GM21390 (cell line): Measurements from ENCODE around the gene RHOBTB1.
"Not testable (repeated sequence)": the region's sequence is repeated elsewhere in the genome, so short reads cannot be mapped to it uniquely, and the experiment has no call there.

Source experiments
- ATAC-seq: cut with Tn5 transposase; IDR thresholded peaks from one replicate; pipeline ENCODE4 v1.9.1; 2021; ENCODE audit not compliant: unreplicated experiment

Gene RHOBTB1

GRCh38 chr10:60869652-60870415 lies 74.2 kb downstream of the RHOBTB1 start:
- ATAC-seq, result no peak

- no peak for ATAC-seq
These were observed 75.0 kb downstream of the RHOBTB1 start for GRCh38 chr10:60868946-60869345.

DNA sequence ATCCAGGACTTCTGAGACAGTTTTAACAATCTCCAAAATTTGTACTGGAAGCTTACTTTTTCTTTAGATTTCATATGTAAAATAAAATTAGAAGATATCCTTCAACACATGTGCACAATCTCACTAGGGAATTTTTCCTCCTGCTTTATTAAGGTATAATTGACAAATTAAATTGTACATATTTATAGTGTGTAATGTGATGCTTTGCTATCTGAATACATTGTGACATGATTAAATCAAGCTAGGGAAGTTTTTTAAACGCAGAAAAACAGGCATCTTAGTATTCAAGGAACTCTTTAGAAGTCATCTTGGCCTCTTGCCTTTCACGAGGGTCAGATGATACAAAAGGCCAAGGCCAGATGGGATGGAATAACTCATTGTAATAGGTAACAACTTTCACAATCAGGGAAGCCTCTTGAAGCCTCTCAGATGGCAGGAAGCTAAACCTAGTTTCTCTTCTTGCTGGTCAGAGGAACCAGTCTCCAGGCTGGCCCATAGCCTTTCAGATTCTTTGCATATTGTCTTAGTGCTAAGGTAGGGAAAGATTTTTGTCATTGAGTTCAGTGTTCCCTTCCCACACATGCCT lies 78.7 kb downstream of the RHOBTB1 start:
- ATAC-seq, result no peak

GRCh38 chr10:60863796-60864195 lies 80.2 kb downstream of the RHOBTB1 start:
- ATAC-seq, result no peak

DNA sequence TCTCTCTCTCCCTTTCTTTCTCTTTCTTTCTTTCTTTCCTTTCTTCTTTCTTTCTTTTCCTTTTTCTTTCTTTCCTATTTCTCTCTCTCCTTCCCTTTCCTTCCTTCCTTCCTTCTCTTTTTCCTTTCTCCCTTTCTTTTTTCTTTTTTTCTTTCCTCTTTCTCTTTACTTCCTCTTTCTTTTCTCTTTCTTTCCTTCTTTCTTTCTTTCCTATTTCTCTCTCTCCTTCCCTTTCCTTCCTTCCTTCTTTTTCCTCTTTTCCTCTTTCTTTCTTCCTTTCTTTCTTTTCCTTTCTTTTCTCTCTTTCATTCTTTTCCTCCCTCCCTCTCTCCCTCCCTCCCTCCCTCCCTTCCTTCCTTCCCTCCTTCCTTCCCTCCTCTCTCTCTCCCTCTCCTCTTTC lies 81.5 kb downstream of the RHOBTB1 start:
- ATAC-seq, result no peak

GRCh38 chr10:60856405-60856804 lies 87.6 kb downstream of the RHOBTB1 start:
- no peak for ATAC-seq

GRCh38 chr10:60853637-60854036 lies 90.3 kb downstream of the RHOBTB1 start:
- ATAC-seq, result no peak

GRCh38 chr10:60853107-60853506 lies 90.9 kb downstream of the RHOBTB1 start:
- ATAC-seq, result no peak

DNA sequence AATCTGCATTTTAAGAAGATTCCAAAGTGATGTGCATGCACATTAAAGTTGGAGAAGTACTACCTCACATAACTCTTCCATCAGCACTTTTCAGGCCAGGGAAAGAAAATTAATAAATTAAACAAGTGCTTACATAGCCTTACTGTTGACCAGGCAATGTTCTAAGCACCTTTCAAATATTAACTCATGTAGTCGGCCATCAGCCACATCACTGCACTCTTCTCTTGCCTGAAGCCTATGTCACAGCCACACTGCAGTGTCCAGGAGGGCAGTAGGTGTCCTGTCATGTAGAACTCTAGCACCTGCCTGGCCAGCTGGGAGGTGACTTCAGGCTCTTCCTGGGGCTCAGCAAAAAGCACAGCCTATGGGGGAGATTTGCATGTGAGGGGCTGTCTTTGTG lies 94.2 kb downstream of the RHOBTB1 start:
- ATAC-seq, result no peak

GRCh38 chr10:60849217-60849616 lies 94.8 kb downstream of the RHOBTB1 start:
- no peak for ATAC-seq

GRCh38 chr10:60848680-60849079 lies 95.3 kb downstream of the RHOBTB1 start:
- no peak for ATAC-seq

DNA sequence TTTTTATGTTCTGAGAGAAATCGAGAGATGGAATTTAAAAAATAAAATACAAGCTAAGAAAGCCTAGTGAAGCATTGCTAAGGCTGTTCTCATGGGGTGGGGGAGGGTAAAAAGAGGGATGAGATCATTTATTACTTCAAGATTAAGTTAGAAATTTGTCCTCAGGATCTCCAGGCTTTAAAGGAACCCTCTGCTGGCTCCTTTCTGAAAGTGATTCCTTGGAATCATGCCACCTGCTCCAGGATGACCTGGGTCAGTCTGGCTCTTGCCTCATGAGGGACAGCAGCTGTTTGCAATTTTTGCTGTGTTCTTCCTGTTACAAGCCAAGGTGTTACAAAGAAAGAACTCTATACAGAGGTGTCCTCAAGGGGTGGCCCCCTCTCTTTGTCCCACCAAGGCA lies 95.9 kb downstream of the RHOBTB1 start:
- ATAC-seq, result no peak

DNA sequence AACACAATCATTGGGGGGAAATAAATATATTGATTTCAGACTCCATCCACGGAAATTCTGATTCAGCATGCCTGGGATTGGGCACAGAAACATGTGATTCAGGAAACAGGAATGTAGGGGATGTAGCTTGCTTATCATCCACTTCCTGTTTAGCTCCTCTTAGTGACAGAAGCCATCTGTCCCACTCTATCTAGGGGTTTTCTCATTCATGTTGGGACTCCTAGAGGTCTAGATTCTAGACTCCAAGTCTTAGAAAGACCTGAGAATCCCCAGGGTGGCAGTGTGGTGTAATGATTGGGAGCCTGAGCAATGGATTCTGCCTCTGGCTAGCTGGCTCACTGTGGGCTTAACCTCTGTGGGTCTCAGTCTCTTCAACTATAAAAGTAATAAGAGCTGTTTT lies 97.8 kb downstream of the RHOBTB1 start:
- ATAC-seq, result no peak

GRCh38 chr10:60845038-60845437 lies 98.9 kb downstream of the RHOBTB1 start:
- no peak for ATAC-seq

DNA sequence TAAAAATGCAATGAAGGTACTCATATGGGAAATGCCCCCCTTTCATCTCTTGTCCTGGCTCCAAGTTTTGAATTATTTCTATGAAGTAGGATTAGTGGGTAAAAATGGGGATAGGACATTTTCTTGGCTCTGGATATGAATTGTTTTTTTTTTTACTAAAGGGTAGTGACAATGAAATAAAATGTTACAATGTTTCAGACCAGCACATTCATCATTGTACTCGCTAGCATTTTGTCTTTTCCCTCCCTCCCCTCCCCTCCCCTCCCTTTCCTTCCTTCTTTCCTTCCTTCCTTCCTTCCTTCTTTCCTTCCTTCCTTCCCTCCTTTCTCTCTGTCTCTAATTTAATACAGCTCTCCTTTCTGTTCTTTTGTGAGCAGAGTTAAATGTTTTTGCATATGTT lies 101.3 kb downstream of the RHOBTB1 start:
- no peak for ATAC-seq

- not testable (repeated sequence) for ATAC-seq
These were observed 102.8 kb downstream of the RHOBTB1 start for GRCh38 chr10:60841227-60841626.

DNA sequence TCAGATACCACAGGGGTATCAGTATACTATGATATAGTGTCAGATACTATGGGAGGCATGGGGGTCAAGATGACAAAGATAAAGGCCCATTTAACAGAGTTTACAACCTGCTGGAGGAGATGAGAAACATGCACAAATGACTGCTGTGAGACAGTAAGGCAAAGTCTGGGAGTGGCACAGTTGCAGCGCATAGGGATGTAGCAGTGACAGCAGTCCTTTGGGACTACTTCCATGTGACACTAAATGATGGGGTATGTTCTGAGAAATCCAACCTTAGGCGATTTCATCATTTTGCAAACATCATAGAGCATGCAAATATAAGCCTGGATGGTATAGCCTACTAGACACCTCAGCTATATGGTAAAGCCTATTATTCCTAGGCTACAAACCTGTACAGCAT lies 108.9 kb downstream of the RHOBTB1 start:
- ATAC-seq, result no peak

DNA sequence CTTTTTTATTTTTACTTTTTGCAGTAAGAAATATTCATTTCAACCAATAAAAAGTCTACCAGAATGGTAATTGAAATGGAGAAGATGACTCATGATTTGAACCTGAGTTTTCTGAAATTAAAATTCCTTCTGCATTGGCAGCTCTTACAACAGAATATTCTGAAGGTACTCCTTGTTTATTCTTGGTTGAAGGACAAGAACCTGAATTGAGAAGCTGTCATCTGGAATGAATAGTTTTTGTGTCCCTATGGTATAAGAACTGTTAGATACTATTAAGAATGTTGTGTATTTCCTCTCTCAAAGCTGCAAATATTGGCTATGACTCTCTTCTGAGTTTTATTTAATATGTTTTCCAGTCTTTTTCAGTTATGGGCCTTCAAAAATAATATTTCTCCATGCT lies 109.6 kb downstream of the RHOBTB1 start:
- ATAC-seq, result no peak

GRCh38 chr10:60832136-60832535 lies 111.8 kb downstream of the RHOBTB1 start:
- ATAC-seq, result not testable (repeated sequence)

DNA sequence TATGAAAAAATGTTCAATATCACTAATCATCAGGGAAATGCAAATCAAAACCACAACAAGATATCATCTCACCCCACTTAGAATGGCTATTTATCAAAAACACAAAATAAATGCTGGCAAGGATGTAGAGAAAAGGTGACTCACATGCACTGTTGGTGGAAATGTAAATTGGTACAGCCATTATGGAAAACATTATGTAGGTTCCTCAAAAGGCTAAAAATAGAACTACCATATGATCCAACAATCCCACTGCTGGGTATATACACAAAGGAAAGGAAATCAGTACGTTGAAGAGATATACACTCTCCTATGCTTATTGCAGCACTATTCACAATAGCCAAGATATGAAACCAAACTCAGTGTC lies 115.5 kb downstream of the RHOBTB1 start:
- no peak for ATAC-seq

- ATAC-seq, result no peak
These were observed 116.0 kb downstream of the RHOBTB1 start for GRCh38 chr10:60827791-60828488.

- no peak for ATAC-seq
These were observed 118.5 kb downstream of the RHOBTB1 start for GRCh38 chr10:60825520-60825919.
